GM21526 (cell line): ENCODE data around the gene ATP2A1.
"Not testable (repeated sequence)": the region's sequence is repeated elsewhere in the genome, so short reads cannot be mapped to it uniquely, and the experiment has no call there.

Source experiments
- ATAC-seq: cut with Tn5 transposase; IDR thresholded peaks from one replicate; pipeline ENCODE4 v1.9.1; 2021; ENCODE audit warnings: moderate library complexity; ENCODE audit not compliant: unreplicated experiment, low FRiP score

ATP2A1 gene

DNA sequence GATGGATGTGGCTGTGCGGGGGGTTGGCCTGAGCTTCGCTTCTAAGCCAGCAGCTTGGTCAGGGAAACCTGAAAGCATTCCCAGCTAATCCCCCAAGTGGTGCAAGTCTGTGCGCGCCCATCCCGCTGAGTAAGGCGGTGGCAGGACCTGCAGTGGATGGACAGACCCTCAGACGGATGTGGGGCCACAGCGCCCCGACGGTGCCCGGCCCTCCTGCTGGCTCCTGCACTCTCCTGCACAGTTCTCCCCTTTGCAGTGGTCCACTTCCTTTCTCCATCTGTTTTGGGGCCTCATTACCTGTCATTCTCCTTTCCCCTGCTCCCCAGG is 2.3 kb downstream of the ATP2A1 start:
- no peak for ATAC-seq

DNA sequence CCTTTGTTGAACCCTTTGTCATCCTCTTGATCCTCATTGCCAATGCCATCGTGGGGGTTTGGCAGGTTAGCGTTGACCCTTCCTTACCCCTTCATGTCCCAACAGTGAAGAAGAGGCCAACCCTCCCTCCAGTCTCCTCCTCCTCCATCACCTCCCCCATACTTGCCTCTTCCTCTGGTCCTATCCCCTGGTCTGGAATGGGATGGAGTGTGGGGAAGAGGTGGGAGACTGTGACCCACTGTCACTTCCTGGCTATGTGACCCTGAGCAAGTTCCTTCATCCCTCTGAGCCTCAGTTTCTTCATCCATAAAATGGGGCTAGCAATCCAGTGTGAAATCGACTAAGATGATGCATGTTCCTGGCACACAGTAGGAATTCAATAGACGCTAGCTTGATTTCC is 2.7 kb downstream of the ATP2A1 start:
- ATAC-seq = no peak

DNA sequence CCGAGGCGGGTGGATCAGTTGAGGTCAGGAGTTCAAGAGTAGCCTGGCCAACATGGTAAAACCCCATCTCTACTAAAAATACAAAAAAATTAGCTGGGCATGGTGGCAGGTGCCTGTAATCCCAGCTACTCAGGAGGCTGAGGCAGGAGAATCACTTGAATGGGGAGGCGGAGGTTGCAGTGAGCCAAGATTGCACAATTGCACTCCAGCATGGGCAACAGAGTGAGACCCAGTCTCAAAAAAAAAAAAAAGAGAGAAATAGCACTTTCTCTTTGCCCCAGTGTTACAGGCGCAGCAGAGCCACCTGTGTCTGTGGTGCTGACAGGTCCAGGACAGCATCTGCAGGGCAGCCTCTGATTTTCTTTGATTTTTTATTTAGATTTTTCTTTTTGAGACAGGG is 3.3 kb downstream of the ATP2A1 start:
- ATAC-seq = not testable (repeated sequence)

DNA sequence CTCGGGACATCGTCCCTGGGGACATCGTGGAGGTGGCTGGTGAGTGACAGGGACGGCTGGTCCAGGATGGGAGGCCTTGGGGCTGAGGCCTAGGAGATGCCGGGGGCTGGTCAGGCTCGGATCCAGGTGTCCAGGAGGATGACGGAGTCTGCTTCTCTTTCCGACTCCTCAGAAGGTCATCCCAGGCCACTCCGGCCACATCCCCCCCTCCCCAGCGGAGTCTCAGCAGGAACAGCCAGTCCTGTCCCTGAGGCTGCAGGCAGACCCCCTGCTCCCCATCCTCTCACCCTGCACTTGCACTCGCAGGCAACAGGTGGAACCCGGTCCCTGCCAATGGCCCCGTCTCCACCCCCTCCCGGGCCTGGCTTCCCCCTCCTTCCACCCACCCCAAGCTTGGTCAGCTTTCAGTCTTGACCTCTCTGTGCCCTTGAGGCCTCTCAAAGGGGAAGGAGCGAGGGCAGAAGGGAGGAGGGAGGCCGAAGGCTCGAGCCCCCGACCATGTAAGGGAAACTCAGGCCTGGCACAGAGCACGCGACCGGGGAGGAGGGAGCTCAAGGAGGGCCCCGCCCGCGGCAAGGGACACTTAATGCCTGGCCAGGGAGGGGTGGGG is 4.4 kb downstream of the ATP2A1 start:
- no peak for ATAC-seq

DNA sequence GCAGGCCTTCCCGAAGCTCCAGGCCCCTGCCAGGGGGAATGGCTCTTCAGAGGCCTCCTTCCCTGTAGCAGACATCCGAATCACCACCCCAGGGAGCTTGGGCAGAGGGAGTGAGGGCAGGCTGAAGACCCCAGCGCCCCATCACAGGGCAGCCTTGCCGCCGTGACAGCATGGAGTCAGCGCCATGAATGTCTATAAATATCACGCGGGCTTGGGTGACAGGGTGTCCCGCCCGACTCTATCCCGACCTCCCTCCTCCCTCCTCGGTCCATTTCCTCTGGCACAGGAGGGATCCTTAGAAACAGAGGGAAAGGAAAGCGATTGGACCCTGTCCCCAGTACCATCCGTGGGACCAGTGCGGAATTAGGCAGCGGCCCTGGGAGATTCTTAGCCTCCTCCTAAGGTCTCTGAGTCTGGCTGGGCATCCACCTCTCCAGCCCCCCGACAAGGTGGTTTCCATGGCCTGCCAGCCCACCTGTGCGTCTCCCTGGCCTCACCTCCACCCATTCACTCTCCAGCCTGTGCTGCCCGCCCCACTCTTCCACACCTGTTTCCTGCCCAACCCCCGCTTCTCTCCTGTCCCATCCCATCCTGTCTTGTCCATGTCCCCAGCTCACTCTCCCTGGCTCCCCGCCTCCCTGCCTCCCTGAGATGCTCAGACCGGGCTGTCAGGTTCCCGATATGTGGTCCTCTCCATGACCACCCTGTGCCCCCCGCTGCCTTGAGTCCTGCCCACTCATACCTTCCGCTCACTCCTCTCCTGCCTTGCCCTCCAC is 5.1 kb downstream of the ATP2A1 start:
- ATAC-seq = no peak

DNA sequence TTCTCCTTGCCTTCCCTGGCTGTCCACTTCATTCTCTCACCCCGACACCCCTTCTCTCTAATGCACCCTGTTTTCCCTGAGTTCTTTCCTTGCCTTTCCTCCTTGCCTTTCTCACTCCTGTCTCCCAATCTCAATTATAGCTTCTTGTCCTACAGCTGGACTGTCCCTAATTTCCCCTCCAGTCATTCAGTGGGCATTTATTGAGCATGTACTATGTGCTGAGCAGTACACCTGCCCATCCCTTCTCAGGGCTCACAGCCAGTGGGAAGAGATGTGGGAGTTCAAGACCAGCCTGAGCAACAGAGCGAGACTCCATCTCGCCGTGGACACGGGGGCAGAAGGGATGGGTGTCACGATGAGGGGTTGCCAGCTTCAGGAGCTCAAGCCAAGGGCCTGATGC is 5.8 kb downstream of the ATP2A1 start:
- no peak for ATAC-seq

DNA sequence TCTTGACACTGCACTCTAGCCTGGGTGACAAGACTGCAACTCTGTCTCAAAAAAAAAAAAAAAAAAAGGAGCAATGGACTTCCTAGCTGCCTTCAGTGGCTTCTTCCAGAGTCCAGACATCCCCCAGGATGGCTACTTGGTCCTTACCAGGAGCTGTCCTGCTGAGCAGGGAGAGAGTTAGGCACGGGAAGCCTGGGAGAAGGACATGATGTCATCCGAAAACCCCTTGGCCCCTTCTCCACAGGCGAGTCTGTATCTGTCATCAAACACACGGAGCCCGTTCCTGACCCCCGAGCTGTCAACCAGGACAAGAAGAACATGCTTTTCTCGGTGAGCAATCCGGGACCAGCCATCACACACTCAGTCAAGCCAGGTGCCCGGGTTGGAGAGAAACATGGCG is 8.7 kb downstream of the ATP2A1 start:
- no peak for ATAC-seq

DNA sequence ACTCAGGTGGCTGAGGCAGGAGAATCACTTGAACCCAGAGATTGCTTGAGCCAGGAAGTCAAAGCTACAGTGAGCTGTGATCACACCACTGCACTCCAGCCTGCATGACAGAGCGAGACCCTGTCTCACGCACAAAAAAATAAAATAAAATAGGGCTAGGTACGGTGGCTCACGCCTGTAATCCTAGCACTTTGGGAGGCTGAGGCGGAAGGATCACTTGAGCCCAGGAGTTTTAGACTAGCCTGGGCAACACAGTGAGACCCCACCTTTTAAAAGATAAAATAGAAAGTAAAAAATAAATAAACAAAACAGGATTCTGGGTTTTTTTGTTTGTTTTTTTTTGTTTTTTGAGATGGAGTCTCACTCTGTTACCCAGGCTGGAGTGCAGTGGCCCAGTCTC is 12.1 kb downstream of the ATP2A1 start:
- not testable (repeated sequence) for ATAC-seq

DNA sequence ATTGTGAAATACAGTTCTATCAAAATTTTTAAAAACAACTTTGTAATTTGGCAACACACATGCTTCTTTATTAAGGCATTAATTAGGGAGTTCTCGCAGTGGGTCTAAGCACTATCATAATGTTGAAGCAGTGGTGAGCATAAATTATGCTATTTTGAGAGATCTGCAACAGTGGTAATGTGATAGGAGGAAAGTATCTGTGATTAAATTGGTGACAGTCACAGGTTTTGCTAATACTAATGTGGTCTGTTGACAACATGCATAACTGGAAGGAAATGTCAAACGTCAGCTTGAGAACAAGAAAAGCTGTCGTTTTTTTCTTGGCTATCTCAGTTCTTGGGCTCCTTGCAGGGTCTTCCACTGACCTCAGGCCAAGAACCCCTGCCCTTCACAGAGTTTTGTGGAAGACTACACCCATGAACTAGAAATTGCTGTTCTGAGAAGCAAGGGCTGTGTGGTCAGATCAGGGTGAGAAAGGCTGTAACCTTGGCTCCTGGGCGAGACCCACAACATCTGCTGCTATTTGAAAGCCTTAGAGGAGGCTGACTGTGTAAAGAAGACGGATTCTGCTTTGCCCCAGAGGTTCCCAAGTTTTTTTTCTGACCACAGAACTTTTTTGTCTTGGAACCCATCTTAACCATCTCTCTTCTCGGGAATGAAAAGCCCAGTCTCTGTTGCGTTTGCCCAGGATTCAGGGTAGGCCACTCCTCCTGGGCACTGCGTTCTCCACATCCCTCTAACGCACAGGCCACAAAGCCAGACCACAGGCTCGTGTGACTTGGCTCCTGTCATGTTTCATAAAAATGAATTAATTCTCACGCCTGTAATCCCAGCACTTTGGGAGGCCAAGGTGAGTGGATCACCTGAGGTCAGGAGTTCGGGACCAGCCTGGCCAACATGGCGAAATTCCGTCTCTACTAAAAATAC is 13.9 kb downstream of the ATP2A1 start:
- no peak for ATAC-seq

DNA sequence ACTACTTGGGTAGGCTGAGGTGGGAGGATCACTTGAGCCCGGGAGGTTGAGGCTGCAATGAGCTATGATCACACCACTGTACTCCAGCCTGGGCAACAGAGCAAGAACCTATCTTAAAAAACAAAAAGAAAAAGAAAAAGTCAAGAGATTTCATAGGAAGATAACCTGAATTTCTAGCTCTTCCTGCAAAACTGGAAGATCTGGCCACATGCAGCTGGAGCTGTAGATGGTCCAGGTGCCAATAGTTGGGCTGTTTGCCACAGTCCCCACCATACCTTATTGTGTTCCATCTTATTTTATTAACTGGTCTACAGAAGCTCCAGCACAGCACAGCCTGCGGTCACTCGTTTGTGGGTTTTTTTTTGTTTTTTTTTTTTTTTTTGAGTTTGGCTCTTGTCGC is 15.0 kb downstream of the ATP2A1 start:
- no peak for ATAC-seq

DNA sequence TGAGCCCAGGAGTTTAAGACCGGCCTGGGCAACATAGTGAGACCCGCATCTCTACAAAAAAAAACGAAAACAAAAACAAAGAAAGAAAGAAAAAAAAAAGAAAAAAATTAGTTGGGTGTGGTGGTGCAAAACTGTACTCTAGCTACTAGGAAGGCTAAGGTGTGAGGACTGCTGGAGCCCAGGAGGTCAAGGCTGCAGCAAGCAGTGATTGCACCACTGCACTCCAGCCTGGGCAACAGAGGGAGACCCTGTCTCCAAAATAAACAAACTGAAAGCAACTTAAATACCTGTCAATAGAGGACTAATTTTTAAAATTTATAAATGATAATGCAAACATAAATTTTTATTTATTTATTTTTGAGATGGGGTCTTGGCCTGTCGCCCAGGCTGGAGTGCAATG is 17.3 kb downstream of the ATP2A1 start:
- ATAC-seq = no peak

DNA sequence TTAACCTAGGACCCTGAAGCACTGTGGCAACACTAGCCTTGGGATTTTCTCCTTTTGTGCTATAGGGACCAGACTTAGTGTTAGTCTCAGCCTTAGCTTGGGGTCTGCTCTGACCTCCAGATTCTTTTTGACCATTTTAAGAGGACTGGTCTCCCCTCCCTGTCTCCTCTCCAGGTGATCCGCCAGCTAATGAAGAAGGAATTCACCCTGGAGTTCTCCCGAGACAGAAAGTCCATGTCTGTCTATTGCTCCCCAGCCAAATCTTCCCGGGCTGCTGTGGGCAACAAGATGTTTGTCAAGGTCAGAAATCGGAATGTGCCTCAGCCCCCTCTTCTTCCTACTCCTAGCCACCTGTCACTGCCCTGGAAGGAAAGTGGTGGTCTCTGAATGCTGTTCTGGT is 19.5 kb downstream of the ATP2A1 start:
- no peak for ATAC-seq

DNA sequence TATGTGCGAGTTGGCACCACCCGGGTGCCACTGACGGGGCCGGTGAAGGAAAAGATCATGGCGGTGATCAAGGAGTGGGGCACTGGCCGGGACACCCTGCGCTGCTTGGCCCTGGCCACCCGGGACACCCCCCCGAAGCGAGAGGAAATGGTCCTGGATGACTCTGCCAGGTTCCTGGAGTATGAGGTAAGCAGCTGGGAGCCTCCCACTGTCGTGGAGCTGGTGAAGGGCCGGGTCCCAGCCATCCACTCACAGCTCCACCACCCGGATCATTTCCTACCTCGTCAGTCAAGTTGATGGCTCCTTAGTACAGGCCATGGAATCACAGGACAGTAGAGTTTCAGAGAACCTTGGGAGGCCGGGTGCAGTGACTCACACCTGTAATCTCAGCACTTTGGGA is 20.0 kb downstream of the ATP2A1 start:
- ATAC-seq = no peak

DNA sequence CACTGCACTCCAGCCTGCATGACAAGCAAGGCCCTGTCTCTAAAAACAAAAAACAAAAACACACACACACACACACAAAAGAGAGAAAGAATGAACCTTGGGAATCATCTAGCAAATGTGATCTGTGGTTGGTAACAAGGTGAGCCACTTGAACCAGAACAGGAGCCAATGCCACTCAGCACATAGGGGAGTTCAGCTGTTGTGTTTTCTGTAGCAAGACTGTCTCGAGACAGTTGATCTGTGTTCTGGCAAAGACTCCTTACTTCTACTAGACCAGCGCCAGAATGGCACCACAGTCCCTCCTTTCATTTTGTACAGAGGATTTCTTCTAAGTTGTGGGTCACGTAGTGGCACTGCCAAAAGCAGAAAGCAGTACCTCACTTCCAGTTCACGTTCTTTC is 20.7 kb downstream of the ATP2A1 start:
- ATAC-seq = no peak

DNA sequence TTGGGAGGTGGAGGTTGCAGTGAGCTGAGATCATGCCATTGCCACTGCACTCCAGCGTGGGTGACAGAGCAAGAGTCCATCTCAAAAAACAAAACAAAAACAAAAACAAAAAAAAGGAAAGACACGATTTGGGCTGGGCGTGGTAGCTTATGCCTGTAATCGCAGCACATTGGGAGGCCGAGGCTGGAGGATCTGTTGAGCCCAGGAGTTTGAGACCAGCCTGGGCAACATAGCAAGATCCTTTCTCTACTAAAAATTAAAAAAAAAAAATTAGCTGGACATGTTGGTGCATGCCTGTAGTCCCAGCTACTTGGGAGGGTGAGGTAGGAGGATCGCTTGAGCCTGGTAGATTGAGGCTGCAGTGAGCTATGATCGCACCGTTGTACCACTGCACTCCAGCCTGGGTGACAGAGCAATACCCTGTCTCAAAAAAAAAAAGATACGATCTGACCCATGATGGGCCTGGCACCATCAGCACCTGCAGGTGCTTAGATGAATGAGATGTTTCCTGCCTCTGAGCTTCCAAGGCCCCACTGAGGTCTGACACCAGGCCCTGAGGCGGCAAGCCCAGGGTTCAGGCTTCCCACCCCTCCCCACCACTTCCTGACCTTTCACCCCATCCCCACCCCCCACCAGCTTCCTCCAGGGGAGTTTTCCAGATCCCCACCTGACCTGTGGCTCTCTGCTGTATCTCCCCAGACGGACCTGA is 21.7 kb downstream of the ATP2A1 start:
- ATAC-seq = no peak

DNA sequence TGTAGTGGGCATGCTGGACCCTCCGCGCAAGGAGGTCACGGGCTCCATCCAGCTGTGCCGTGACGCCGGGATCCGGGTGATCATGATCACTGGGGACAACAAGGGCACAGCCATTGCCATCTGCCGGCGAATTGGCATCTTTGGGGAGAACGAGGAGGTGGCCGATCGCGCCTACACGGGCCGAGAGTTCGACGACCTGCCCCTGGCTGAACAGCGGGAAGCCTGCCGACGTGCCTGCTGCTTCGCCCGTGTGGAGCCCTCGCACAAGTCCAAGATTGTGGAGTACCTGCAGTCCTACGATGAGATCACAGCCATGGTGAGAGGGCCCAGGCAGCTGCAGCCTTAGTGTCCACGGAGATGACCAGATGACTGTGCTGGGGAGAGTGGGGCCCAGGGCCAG is 22.3 kb downstream of the ATP2A1 start:
- ATAC-seq = no peak

DNA sequence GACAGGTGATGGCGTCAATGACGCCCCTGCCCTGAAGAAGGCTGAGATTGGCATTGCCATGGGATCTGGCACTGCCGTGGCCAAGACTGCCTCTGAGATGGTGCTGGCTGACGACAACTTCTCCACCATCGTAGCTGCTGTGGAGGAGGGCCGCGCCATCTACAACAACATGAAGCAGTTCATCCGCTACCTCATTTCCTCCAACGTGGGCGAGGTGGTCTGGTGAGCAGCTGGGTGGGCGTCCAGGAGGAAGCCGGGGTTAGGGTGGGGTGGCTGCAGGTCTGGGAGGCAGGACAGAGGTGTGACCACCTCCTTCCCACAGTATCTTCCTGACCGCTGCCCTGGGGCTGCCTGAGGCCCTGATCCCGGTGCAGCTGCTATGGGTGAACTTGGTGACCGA is 23.6 kb downstream of the ATP2A1 start:
- ATAC-seq = no peak

DNA sequence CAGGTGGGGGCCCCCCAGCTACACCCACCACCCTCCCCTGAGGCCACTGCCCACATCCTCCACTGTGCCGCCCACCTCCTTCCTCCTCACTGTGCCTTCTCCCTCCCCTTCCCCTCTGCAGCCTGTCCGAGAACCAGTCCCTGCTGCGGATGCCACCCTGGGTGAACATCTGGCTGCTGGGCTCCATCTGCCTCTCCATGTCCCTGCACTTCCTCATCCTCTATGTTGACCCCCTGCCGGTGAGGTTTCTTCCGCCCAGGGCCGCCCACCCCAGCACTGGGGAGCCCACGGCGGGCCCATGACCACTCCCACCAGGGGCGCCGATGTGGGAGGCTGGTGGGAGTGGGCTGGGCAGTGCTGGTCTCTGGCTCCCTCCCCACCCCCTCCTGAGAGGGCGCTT is 24.6 kb downstream of the ATP2A1 start:
- ATAC-seq = no peak

DNA sequence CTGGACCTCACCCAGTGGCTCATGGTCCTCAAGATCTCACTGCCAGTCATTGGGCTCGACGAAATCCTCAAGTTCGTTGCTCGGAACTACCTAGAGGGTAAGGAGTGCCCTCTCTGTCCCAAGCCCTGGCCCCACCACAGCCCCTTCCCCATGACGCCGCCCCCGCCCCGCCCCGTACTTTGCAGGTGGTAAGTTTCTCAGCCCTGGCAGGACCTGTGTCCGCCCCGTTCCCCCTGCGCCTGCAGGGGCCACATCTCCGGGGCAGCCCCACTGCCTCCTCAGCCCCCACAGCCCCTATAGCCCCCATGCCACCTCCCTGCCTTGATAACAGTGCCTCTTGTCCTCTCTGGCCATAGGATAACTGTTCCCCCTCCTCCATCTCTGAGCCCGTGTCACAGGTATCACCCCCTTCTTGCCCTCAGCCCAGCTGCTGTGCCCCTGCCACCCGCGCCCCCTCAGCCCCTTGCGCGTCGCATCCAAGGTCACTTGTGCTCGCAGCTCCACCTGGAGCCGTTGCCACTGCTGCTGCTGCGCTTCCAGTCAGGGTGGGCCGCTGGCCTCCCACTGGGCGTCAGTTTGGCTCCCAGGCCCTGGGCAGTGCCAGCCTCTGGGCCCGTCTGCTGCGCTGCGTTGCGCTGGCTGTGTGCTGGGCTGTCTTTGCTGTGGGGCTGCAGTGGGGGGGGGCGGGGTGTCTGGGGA is 25.2 kb downstream of the ATP2A1 start:
- no peak for ATAC-seq

DNA sequence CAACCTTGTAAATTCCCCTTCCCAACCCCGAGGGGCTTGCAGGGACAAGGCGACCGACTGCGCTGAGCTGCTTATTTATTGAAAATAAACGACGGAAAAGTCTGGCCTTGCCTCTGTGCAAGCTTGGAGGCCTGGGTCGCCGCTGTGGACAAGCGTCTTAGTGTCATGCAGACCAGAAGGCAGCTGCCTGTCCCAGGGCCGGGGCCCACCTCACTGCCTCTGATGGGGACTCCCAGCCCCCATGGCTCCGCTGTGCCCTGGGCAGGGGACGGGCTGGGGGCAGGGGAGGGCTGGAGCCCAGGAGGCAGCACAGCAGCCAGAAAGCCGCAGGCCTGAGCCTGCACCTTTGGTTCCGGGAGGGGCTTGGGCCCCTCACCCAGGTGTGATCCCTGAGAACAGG is 26.1 kb downstream of the ATP2A1 start:
- ATAC-seq = no peak
